SK-N-SH treated with all-trans-retinoic acid at 6 μM for 48 hours (cell line): ENCODE data around the gene PDLIM7.

Experiments used
- ARNTL ChIP-seq: fragments of 450-650 bp; formaldehyde crosslinking; IDR thresholded peaks from 2 replicates; pipeline ENCODE4 v1.5.0; 2020; ENCODE audit warnings: low read depth, mild to moderate bottlenecking, moderate library complexity, borderline replicate concordance
- ESRRG ChIP-seq: fragments of 250-450 bp; sonication (Bioruptor Pico); IDR thresholded peaks from 2 replicates; pipeline ENCODE4 v1.6.1; 2021; ENCODE audit warnings: mild to moderate bottlenecking
- OSR1 ChIP-seq: fragments of 250-450 bp; sonication (Bioruptor Pico); IDR thresholded peaks from 2 replicates; pipeline ENCODE4 v1.8.0; 2022; ENCODE audit warnings: moderate library complexity, mild to moderate bottlenecking, inconsistent platforms
- RARB ChIP-seq: fragments of 250-450 bp; sonication (Bioruptor Pico); IDR thresholded peaks from 2 replicates; pipeline ENCODE4 v1.8.0; 2021; ENCODE audit warnings: mild to moderate bottlenecking, moderate library complexity
- ZFP3 ChIP-seq: fragments of 250-450 bp; sonication (Bioruptor Pico); IDR thresholded peaks from 2 replicates; pipeline ENCODE4 v1.5.0; 2020; ENCODE audit warnings: mild to moderate bottlenecking, moderate library complexity
- ZFP30 ChIP-seq: fragments of 450-650 bp; formaldehyde crosslinking; IDR thresholded peaks from 2 replicates; pipeline ENCODE4 v1.5.0; 2022; ENCODE audit warnings: mild to moderate bottlenecking, moderate library complexity
- ZNF565 ChIP-seq: fragments of 450-650 bp; formaldehyde crosslinking; conservative IDR thresholded peaks from 2 replicates; pipeline ENCODE4 v1.5.0; 2020; ENCODE audit warnings: low read depth, mild to moderate bottlenecking, moderate library complexity
- ZNF8 ChIP-seq: fragments of 450-650 bp; formaldehyde crosslinking; IDR thresholded peaks from 2 replicates; pipeline ENCODE4 v1.5.0; 2020; ENCODE audit warnings: mild to moderate bottlenecking, moderate library complexity
- TF ChIP-seq, protein P1 (sequence below): fragments of 250-450 bp; sonication (Bioruptor Pico); IDR thresholded peaks from 2 replicates; pipeline ENCODE4 v1.8.0; 2020; ENCODE audit warnings: mild to moderate bottlenecking, moderate library complexity, borderline replicate concordance
- TF ChIP-seq, protein P2 (sequence below): fragments of 250-450 bp; sonication (Bioruptor Pico); IDR thresholded peaks from 2 replicates; pipeline ENCODE4 v1.8.0; 2021; ENCODE audit warnings: low read depth, mild to moderate bottlenecking, moderate library complexity, borderline replicate concordance

DNA sequence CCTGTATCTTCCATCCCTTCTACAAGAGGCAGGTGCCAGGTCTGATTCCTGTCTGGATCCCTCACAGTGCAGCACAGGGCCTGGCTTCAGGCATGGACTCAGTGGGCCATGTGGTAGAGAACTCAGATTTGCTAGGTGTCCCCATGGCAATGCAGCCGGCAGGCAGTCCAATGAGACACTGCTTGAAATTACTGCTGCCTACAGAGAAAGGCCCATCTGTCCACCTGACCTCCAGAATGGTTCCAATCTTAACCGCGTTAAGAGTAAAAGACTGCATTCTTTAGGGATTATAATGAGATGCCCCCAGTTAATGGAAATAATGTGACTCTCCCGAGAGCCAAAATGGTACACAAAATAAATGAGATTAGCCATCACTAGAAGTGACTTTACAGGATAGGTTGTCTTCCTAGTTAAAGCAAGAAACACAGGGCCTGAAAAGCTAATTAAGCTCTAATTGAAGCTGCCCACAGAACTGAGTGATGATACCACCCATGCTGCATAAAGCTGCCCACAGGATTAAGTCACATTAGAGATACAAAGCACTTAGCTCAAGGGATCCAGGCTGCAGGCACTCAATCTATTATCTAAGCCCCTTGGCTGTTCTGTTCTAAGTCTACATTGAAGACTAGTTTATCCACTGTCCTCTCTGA lies 45.5 kb upstream of the PDLIM7 start:
- no peak for TF ChIP-seq ZNF8 (CRISPR knock-in tag)
- TF ChIP-seq, protein P1, sequence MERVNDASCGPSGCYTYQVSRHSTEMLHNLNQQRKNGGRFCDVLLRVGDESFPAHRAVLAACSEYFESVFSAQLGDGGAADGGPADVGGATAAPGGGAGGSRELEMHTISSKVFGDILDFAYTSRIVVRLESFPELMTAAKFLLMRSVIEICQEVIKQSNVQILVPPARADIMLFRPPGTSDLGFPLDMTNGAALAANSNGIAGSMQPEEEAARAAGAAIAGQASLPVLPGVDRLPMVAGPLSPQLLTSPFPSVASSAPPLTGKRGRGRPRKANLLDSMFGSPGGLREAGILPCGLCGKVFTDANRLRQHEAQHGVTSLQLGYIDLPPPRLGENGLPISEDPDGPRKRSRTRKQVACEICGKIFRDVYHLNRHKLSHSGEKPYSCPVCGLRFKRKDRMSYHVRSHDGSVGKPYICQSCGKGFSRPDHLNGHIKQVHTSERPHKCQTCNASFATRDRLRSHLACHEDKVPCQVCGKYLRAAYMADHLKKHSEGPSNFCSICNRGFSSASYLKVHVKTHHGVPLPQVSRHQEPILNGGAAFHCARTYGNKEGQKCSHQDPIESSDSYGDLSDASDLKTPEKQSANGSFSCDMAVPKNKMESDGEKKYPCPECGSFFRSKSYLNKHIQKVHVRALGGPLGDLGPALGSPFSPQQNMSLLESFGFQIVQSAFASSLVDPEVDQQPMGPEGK (CRISPR knock-in tag) = no peak
- TF ChIP-seq ZFP30 (CRISPR knock-in tag) = no peak
- no peak for TF ChIP-seq RARB (CRISPR knock-in tag)
- TF ChIP-seq ARNTL (CRISPR knock-in tag) = no peak
- no peak for TF ChIP-seq ESRRG (CRISPR knock-in tag)
- TF ChIP-seq ZFP3 (CRISPR knock-in tag) = no peak
- no peak for TF ChIP-seq ZNF565 (CRISPR knock-in tag)
- TF ChIP-seq, protein P2, sequence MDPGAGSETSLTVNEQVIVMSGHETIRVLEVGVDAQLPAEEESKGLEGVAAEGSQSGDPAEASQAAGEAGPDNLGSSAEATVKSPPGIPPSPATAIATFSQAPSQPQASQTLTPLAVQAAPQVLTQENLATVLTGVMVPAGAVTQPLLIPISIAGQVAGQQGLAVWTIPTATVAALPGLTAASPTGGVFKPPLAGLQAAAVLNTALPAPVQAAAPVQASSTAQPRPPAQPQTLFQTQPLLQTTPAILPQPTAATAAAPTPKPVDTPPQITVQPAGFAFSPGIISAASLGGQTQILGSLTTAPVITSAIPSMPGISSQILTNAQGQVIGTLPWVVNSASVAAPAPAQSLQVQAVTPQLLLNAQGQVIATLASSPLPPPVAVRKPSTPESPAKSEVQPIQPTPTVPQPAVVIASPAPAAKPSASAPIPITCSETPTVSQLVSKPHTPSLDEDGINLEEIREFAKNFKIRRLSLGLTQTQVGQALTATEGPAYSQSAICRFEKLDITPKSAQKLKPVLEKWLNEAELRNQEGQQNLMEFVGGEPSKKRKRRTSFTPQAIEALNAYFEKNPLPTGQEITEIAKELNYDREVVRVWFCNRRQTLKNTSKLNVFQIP = no peak
- TF ChIP-seq OSR1 (CRISPR knock-in tag) = no peak
